Uterus (tissue), 4 donors: ENCODE measurements around the gene IL20RB. TPM values are rescaled to one million over a fixed set of nuclear protein-coding genes. Genes with fewer than 3 reads are reported as not detected.

Source experiments
- DNase-seq, 2 donors: peaks; one replicate each; pipeline ENCODE4 v3.0.0-alpha.2; 2019 to 2020
- H3K27ac ChIP-seq, 2 donors: fragments of 200-600 bp; sonication (generic); 1 replicate in 1 of 2; 2 replicates in 1 of 2; pipeline ENCODE4 v1.5.1; 2016 to 2018
- H3K27me3 ChIP-seq, 2 donors: fragments of 200-600 bp; sonication (generic); one replicate each; pipeline ENCODE4 v1.5.1; 2018 to 2019; ENCODE audit warnings: control low read depth in 1 of 2
- H3K36me3 ChIP-seq, 2 donors: fragments of 200-600 bp; sonication (generic); one replicate each; pipeline ENCODE4 v1.5.1; 2019; ENCODE audit warnings: control low read depth in 1 of 2
- H3K4me1 ChIP-seq, 2 donors: fragments of 200-600 bp; sonication (generic); one replicate each; pipeline ENCODE4 v1.5.1; 2018 to 2019; ENCODE audit warnings: control low read depth in 1 of 2
- H3K4me3 ChIP-seq, 2 donors: fragments of 200-600 bp; sonication (generic); 1 replicate in 1 of 2; 2 replicates in 1 of 2; pipeline ENCODE4 v1.5.1; 2018 to 2019; ENCODE audit warnings: mild to moderate bottlenecking in 1 of 2
- H3K9me3 ChIP-seq, 2 donors: fragments of 200-600 bp; sonication (generic); one replicate each; pipeline ENCODE4 v1.5.1; 2019; ENCODE audit warnings: control low read depth in 1 of 2
- POLR2A ChIP-seq, 2 donors: fragments of 450-650 bp; IDR thresholded peaks; one replicate each; pipeline ENCODE4 v1.6.1; 2016; ENCODE audit warnings: antibody characterized with exemption in 2 of 2, mild to moderate bottlenecking in 1 of 2, moderate library complexity in 1 of 2
- intact Hi-C: fragments of 100-400 bp; cut with DNase I; formaldehyde crosslinking; loops from one replicate; pipeline ENCODE4 v1.15.1; 2023; ENCODE audit warnings: low total_unique reads
- total RNA-seq, 4 donors: library from RNA; depleted of rRNA in 3 of 4; stranded (reverse); fragments of >200 nt in 3 of 4; gene quantifications; one replicate each; pipeline versions ENCODE4 v1.1.0 to v1.2.4, GENCODE V29; 2014 to 2023
- TF ChIP-seq, protein P1 (sequence below), 4 experiments: fragments of 200-600 bp in 2 of 4; fragments of 450-650 bp in 2 of 4; sonication (generic) in 2 of 4; IDR thresholded peaks; one replicate each; pipeline ENCODE4 v1.5.1; 2016 to 2019; ENCODE audit warnings: antibody characterized with exemption in 4 of 4, mild to moderate bottlenecking in 2 of 4, moderate library complexity in 1 of 4
- donor health status: DM: yes; HTN: yes; CAD: no.

The IL20RB gene
- total RNA-seq, 4 donors from 2014 or later: 2.6 TPM; not detected in 3

DNA sequence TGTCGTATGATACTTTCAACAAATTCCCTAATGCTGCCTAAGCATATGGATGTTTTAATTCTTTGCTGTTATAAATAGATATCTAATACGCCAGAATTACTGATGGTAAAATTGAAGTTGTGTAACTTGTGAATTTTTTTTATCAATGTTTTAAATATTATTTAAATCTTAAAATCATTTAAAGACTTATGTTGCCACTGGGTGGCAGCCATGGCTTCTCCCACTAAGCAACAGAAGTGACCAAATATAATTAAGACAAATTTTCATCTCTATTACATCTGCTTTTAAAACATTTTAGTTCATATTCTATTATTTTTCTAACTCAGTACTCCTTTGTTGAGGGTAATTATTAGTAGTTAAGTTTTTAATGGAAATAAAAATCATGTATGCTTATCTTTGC, 8.1 kb upstream of the IL20RB start:
- intact Hi-C loops: no loop called here
- H3K27me3 ChIP-seq: no peaks in the 10 kb centered on the region
- TF ChIP-seq, protein P1, sequence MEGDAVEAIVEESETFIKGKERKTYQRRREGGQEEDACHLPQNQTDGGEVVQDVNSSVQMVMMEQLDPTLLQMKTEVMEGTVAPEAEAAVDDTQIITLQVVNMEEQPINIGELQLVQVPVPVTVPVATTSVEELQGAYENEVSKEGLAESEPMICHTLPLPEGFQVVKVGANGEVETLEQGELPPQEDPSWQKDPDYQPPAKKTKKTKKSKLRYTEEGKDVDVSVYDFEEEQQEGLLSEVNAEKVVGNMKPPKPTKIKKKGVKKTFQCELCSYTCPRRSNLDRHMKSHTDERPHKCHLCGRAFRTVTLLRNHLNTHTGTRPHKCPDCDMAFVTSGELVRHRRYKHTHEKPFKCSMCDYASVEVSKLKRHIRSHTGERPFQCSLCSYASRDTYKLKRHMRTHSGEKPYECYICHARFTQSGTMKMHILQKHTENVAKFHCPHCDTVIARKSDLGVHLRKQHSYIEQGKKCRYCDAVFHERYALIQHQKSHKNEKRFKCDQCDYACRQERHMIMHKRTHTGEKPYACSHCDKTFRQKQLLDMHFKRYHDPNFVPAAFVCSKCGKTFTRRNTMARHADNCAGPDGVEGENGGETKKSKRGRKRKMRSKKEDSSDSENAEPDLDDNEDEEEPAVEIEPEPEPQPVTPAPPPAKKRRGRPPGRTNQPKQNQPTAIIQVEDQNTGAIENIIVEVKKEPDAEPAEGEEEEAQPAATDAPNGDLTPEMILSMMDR (IDR thresholded peaks at IDR 0.05): no peak
- no peak for TF ChIP-seq POLR2A (IDR thresholded peaks at IDR 0.05)
- no peaks in the 10 kb centered on the region for H3K9me3 ChIP-seq
- no peaks in the 10 kb centered on the region for H3K4me1 ChIP-seq
- no peak overlapping the region for H3K4me3 ChIP-seq
- no peak overlapping the region for H3K27ac ChIP-seq
- DNase-seq: no peak
- no peaks in the 10 kb centered on the region for H3K36me3 ChIP-seq

DNA sequence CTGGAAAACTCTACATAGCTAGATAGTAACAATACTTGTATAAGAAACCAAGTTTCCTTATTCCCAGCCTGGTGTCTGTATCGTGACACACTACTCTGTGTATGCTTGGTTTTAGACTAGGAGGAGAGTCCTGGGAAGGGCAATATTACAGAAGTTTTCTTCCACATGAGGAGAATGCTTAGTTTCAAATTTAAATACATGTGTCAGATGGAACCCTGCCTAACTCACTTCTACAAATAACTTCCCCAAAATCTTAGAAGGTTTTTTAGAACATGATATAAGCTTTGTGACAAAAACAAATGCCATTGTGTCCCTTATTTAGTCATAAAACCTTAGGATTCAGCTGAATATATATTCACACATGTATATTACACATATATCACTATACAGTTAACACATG, 7.2 kb upstream of the IL20RB start:
- no peak for DNase-seq
- intact Hi-C loops: no loop called here
- Histone ChIP-seq H3K27ac (no peak overlapping the region), H3K9me3 (no peaks in the 10 kb centered on the region), H3K27me3 (no peaks in the 10 kb centered on the region), H3K4me1 (no peaks in the 10 kb centered on the region), H3K4me3 (no peak overlapping the region), H3K36me3 (no peaks in the 10 kb centered on the region)
- TF ChIP-seq, protein P1 (IDR thresholded peaks at IDR 0.05): no peak
- TF ChIP-seq POLR2A (IDR thresholded peaks at IDR 0.05): no peak

DNA sequence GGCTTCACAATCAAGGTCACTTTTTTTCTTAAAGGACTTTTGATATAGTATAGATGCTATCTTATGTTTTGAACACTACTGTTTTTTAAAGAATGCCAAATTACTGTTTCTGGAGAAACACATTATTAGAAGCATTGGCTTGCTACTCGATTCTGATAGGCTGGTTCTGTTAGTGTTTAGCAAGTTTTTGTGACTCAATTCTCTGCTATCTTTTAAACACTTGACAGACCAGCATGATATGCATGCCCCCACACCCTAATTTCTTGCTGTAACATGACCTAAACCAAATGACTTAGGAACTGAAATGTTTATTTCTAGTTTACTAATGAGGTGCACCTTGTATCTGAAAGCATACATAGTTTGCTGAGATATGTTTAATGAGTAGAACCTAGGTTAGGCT, 5.5 kb upstream of the IL20RB start:
- H3K27me3 ChIP-seq: no peaks in the 10 kb centered on the region
- no peak overlapping the region for H3K4me3 ChIP-seq
- DNase-seq: no peak
- TF ChIP-seq POLR2A (IDR thresholded peaks at IDR 0.05): no peak
- TF ChIP-seq, protein P1 (IDR thresholded peaks at IDR 0.05): no peak
- no peaks in the 10 kb centered on the region for H3K9me3 ChIP-seq
- no peaks in the 10 kb centered on the region for H3K36me3 ChIP-seq
- intact Hi-C loops: no loop called here
- H3K4me1 ChIP-seq: no peaks in the 10 kb centered on the region
- no peak overlapping the region for H3K27ac ChIP-seq

DNA sequence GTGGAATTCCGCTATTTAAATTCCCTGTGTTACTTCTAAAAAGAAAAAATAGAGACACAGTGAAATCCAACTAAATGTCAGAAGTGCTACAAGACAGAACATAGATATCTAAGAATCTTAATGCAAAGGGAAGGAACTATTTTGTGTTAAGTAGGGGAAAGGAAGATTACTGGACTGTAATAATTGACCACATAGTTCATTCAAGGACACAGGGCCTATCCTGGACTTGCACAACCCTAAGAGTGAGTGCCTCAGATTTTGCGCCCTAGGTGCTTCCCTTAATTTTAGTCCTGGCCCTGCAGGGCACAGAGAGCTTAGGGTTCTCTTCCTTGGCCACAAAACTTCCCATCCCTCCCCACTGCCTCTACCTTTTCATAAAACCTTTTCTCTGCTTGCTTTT, 3.5 kb upstream of the IL20RB start:
- H3K4me3 ChIP-seq: no peak overlapping the region
- TF ChIP-seq, protein P1 (IDR thresholded peaks at IDR 0.05): no peak
- no peak for TF ChIP-seq POLR2A (IDR thresholded peaks at IDR 0.05)
- no peaks in the 10 kb centered on the region for H3K9me3 ChIP-seq
- H3K4me1 ChIP-seq: no peaks in the 10 kb centered on the region
- no peaks in the 10 kb centered on the region for H3K36me3 ChIP-seq
- DNase-seq: no peak
- intact Hi-C loops: no loop called here
- H3K27me3 ChIP-seq: no peaks in the 10 kb centered on the region
- H3K27ac ChIP-seq: no peak overlapping the region

DNA sequence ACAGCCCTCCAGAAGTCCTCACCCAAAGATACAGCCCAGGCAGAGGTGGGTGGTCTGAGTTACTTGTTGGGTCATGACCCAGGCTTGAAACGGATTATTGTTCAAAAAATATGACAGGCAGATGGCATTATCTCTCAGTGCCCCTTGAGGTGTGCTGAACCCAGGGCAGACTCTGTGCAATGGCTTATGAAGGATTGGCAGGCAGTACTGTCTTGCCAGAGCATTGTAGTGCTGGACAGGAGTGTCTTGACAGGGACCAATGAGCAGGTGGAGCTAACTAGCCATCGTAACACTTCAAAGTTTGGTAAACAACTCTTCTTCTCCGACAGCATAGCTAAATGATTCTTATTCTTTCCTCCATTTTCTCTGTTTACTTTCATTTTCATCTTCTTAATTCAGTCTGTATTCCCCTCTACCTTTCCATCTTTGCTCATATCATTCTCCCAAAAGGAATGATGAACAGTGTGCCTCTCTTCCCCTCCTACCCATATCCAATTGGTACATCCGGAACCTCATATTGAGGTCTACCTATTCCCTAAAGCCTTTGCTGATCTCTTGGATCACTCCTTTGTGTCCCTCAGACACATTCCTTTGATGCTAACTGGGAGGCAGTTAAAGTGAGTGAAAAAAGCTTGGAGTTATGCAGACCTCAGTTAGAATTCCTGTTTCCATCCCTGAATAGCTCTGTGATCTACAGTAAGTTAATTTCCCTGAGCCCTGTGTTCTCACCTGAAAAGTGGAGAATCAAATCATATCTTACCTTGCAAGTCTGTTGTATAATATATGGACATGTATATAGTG, 2.6 kb upstream of the IL20RB start:
- intact Hi-C loops: no loop called here
- no peak overlapping the region for H3K27ac ChIP-seq
- TF ChIP-seq, protein P1 (IDR thresholded peaks at IDR 0.05): no peak
- TF ChIP-seq POLR2A (IDR thresholded peaks at IDR 0.05): no peak
- no peak for DNase-seq
- H3K9me3 ChIP-seq: no peaks in the 10 kb centered on the region
- no peak overlapping the region for H3K4me3 ChIP-seq
- no peaks in the 10 kb centered on the region for H3K4me1 ChIP-seq
- H3K36me3 ChIP-seq: no peaks in the 10 kb centered on the region
- no peaks in the 10 kb centered on the region for H3K27me3 ChIP-seq
